ENCODE results near the gene GRK5. TPM values are rescaled to one million over a fixed set of nuclear protein-coding genes. Genes with fewer than 3 reads are reported as not detected.

Gene GRK5
- total and polyA plus RNA-seq, 3 experiments from 2014 or later: 7.7 to 13.8 (median 13.6) TPM

DNA sequence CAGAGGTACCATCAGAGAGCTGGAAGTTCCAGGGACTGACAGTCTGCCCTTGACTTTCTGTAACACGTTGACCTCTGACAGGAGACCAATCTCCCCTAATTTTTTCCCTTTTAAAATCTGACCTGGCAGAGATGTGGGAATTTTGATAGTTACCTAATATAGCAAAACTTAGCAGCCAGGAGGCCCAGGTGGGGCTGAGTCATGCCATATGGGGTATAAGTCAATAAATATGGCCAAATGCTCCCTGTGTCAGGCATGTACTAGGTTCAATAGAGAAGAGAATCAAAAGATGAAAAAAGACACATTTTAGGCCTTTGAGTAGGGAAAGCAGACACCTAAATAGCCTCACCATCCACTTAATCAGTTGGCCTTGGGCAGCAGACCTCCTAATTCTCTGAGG, 6.1 kb upstream of the GRK5 start:
- no peak overlapping the region for H3K4me3 ChIP-seq (ENCODE audit: low read length)
- POLR2A ChIA-PET: no interaction called here
- DNase-seq: no peak
- Mint-ChIP-seq H3K27ac (no peak overlapping the region), H3K4me1 (peaks cover 5 to 18% (median 6%) of the 10 kb centered on the region in 3 donors), H3K9me3 (no peaks in the 10 kb centered on the region), H3K27me3 (peaks cover 3% of the 10 kb centered on the region in 2 donors), H3K4me3 (no peak overlapping the region), H3K36me3 (no peaks in the 10 kb centered on the region)
- H3K9me3 ChIP-seq (ENCODE audit: low read length): no peaks in the 10 kb centered on the region
- H3K27me3 ChIP-seq (ENCODE audit: insufficient read depth, low read length, poor library complexity, severe bottlenecking): no peaks in the 10 kb centered on the region
- no peaks in the 10 kb centered on the region for H3K36me3 ChIP-seq (ENCODE audit: insufficient read depth, low read length)
- H3K4me1 ChIP-seq (ENCODE audit: insufficient read depth, low read length): peaks cover 6% of the 10 kb centered on the region
- CTCF ChIA-PET: no interaction called here
- H3K27ac ChIP-seq (ENCODE audit: low read depth, low read length): no peak overlapping the region

DNA sequence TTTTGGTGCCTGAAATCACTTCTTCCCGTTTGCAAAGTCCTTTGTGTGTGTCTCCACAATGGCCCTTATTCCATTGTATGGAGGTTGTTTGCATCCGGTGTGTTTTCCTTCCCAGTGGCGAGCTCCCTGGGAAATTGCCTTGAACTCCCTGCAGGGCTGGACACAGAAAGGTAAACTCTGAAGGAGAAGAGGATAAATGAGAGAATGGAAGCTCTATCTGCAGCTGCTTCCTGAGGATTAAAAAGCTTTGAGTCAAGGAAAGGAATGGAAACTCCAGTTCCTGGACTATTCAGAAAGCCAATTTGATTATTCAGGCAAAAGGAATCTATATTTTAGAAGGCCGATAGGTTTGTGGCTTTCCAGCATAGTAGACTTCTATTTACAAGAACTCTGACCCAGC, 4.4 kb upstream of the GRK5 start:
- DNase-seq: no peak
- no peaks in the 10 kb centered on the region for H3K27me3 ChIP-seq (ENCODE audit: insufficient read depth, low read length, poor library complexity, severe bottlenecking)
- H3K36me3 Mint-ChIP-seq: peaks cover 0 to 3% (median 0%) of the 10 kb centered on the region in 3 donors
- no peaks in the 10 kb centered on the region for H3K9me3 ChIP-seq (ENCODE audit: low read length)
- H3K36me3 ChIP-seq (ENCODE audit: insufficient read depth, low read length): no peaks in the 10 kb centered on the region
- no peak overlapping the region for H3K27ac ChIP-seq (ENCODE audit: low read depth, low read length)
- no peaks in the 10 kb centered on the region for H3K9me3 Mint-ChIP-seq
- H3K27me3 Mint-ChIP-seq: peaks cover 3% of the 10 kb centered on the region in 2 donors
- peaks cover 10% of the 10 kb centered on the region for H3K4me1 ChIP-seq (ENCODE audit: insufficient read depth, low read length)
- no peak overlapping the region for H3K4me3 ChIP-seq (ENCODE audit: low read length)
- ChIA-PET POLR2A (no interaction called here), CTCF (interaction anchor here (0.8 to 1.7 kb wide), 6 partner anchors 9 to 340 kb away, joined by 3 to 12 read pairs (median 3); partner anchors contain the start of gene RGS10)
- H3K4me3 Mint-ChIP-seq: peak overlapping the region in 1 of 7 donors; percentile 69
- peak overlapping the region in 1 of 8 donors; percentile 20 for H3K27ac Mint-ChIP-seq
- H3K4me1 Mint-ChIP-seq: peaks cover 6 to 19% (median 11%) of the 10 kb centered on the region in 3 donors

DNA sequence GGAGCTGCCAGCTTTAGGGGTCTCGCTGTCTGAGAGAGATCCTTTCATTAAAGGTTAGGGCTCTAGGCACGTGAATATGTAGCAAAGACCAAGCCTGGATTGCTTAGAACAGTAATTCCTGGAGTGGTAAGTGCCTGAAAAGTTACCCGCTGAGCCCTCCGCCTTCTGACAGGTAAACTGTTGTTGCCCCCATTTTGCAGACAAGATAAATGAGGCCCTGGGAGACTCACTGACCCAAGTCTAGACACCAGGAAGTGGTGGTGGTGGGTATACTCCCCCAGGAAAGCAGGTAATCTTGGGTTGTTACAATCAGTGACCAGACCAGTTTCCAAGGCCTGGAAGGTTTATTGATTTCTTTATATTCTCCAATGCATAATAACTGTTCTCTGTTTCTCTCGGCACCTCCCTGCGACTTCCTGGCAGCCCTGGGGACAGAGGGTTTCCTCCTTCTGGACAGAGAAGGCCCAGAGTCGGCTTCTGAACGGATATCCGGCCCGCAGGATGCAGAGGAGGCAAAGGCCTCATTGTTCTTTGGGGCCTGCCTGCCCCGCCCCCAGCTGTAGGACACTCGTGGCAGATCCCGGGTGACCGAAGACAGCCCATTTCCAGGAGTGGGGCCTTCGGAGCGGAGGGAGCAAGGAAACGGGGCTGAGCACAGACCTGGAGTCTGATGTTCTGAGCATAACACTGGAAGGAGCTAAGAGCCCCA, 1.3 kb upstream of the GRK5 start:
- H3K27me3 Mint-ChIP-seq: peaks cover 0 to 2% of the 10 kb centered on the region in 2 donors

DNA sequence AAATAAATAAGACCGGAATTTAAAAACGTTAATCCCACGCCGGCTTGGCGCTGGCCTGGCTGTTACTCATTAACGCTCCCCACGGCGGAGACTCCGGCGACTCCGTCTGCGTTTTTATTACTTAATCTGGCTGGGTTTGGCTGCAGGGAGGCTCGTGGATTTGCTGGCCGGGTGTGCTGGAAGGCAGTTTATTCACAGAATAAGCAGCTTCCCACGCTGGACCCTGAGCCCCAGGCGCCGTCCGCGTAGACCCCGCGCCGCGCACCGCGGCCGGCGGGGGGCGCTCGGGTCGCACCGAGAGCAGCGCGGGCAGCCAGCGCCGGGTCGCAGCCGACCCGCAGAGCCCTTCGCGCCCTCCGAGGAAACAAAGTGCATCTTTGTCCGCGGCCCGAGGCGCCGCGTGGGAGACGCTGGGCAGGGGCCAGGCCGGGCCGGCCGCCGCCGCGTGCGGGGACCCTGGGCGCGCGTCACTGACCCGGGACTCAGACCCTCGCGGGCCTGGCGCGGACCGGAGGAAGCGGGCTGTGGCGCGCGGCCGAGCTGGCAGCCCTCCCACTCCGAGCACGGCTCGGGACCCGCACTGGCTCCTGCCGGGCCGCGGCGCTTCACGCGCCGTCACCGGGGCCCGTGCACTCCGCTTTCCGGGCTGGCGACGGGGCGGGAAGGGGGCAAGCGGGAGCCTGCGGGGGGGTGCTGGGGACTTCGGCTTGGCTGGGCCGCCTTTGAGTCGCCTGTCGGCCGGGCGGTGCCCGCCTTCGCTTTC, 587 bp upstream of the GRK5 start:
- H3K4me3 ChIP-seq (ENCODE audit: low read length): peak overlapping the region; percentile 21
- peak overlapping the region; percentile 57 for H3K27ac ChIP-seq (ENCODE audit: low read depth, low read length)
- ChIA-PET CTCF (interaction anchor here (0.7 to 8.6 kb wide), 47 partner anchors 8 to 426 kb away, joined by 3 to 112 read pairs (median 5); partner anchors contain the start of genes EIF3A, PRDX3, RGS10 and SFXN4), POLR2A (interaction anchor here (0.6 to 2.3 kb wide), 18 partner anchors 42 to 666 kb away, joined by 3 to 18 read pairs (median 3); partner anchors contain the start of genes CACUL1, MCMBP, RGS10 and SFXN4)
- H3K27me3 Mint-ChIP-seq: peaks cover 0 to 2% of the 10 kb centered on the region in 2 donors
- peaks cover 29% of the 10 kb centered on the region for H3K4me1 ChIP-seq (ENCODE audit: insufficient read depth, low read length)
- H3K27me3 ChIP-seq (ENCODE audit: insufficient read depth, low read length, poor library complexity, severe bottlenecking): no peaks in the 10 kb centered on the region
- H3K27ac Mint-ChIP-seq: peak overlapping the region; percentile 93 to 99 (median 98)
- H3K4me3 Mint-ChIP-seq: peak overlapping the region; percentile 87 to 99 (median 94)
- H3K36me3 ChIP-seq (ENCODE audit: insufficient read depth, low read length): no peaks in the 10 kb centered on the region
- no peaks in the 10 kb centered on the region for H3K9me3 ChIP-seq (ENCODE audit: low read length)
- H3K9me3 Mint-ChIP-seq: no peaks in the 10 kb centered on the region
- peaks cover 34 to 44% (median 41%) of the 10 kb centered on the region in 3 donors for H3K4me1 Mint-ChIP-seq
- DNase-seq: peak; percentile 52 to 80 (median 73)
- peaks cover 0 to 6% (median 0%) of the 10 kb centered on the region in 3 donors for H3K36me3 Mint-ChIP-seq

More for the DNA sequence above, 1.3 kb upstream of the GRK5 start:
- H3K27ac ChIP-seq (ENCODE audit: low read depth, low read length): peak overlapping the region; percentile 57
- Mint-ChIP-seq H3K4me3 (peak overlapping the region; percentile 87 to 99 (median 94)), H3K27ac (peak overlapping the region; percentile 93 to 99 (median 98)), H3K36me3 (peaks cover 0 to 6% (median 0%) of the 10 kb centered on the region in 3 donors), H3K4me1 (peaks cover 26 to 37% (median 33%) of the 10 kb centered on the region in 3 donors), H3K9me3 (no peaks in the 10 kb centered on the region)
- H3K9me3 ChIP-seq (ENCODE audit: low read length): no peaks in the 10 kb centered on the region
- H3K27me3 ChIP-seq (ENCODE audit: insufficient read depth, low read length, poor library complexity, severe bottlenecking): no peaks in the 10 kb centered on the region
- peaks cover 21% of the 10 kb centered on the region for H3K4me1 ChIP-seq (ENCODE audit: insufficient read depth, low read length)
- CTCF ChIA-PET: interaction anchor here (0.7 to 8.6 kb wide), 32 partner anchors 8 to 427 kb away, joined by 3 to 112 read pairs (median 5); partner anchors contain the start of genes PRDX3, RGS10 and SFXN4
- DNase-seq: peak in 4 of 5 donors; percentile 19 to 65 (median 38)
- H3K4me3 ChIP-seq (ENCODE audit: low read length): peak overlapping the region; percentile 21
- POLR2A ChIA-PET: interaction anchor here (0.7 to 2.3 kb wide), 7 partner anchors 41 to 451 kb away, joined by 3 to 18 read pairs (median 3); partner anchors contain the start of genes CACUL1, RGS10 and SFXN4
- no peaks in the 10 kb centered on the region for H3K36me3 ChIP-seq (ENCODE audit: insufficient read depth, low read length)

DNA sequence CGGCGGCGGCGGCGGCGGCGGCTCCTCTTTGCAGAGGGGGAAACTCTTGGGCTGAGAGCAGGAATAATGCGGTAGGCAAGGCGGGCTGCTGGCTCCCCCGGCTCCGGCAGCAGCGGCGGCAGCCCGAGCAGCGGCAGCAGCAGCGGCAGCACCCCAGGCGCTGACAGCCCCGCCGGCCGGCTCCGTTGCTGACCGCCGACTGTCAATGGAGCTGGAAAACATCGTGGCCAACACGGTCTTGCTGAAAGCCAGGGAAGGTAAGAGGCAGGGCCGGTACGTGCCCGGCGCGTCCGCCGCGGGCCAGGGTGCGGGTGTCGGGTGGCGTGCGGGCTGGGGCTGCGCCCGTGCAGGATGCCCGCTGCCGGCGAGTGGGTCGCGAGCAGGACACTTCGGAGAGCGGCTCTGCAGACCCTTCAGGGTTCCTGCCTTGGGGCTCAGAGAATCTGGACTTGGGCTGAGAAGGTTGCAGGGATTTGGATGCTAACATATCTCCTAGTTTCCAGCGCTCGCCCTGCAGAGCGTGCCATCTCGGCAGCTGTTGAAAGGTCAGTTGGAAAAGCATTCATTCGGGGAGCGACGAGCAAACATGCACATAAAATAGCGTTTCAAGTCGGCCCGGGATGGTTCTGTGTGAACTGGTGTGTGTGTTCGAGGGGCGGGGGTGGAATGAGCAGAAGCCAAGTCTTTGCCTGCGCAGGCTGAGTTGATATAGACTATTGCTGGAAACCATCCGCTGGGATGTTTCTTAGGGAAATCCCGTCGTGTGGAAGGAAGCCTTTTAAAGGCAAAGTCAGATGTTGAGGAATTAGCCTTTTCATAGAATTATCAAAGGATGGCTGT, 562 bp downstream of the GRK5 start:
- peaks cover 40% of the 10 kb centered on the region for H3K4me1 ChIP-seq (ENCODE audit: insufficient read depth, low read length)
- H3K9me3 ChIP-seq (ENCODE audit: low read length): no peaks in the 10 kb centered on the region
- POLR2A ChIA-PET: interaction anchor here (0.6 to 2.3 kb wide), 10 partner anchors 43 to 665 kb away, joined by 3 to 18 read pairs (median 4); partner anchors contain the start of genes MCMBP and SFXN4
- H3K27me3 Mint-ChIP-seq: peaks cover 0 to 2% of the 10 kb centered on the region in 2 donors
- H3K9me3 Mint-ChIP-seq: no peaks in the 10 kb centered on the region
- H3K4me1 Mint-ChIP-seq: peaks cover 45 to 55% (median 52%) of the 10 kb centered on the region in 3 donors
- DNase-seq: peak in 3 of 5 donors; percentile 10 to 56 (median 12)
- peak overlapping the region; percentile 78 for H3K4me3 ChIP-seq (ENCODE audit: low read length)
- H3K36me3 Mint-ChIP-seq: peaks cover 0 to 6% (median 0%) of the 10 kb centered on the region in 3 donors
- no peaks in the 10 kb centered on the region for H3K27me3 ChIP-seq (ENCODE audit: insufficient read depth, low read length, poor library complexity, severe bottlenecking)
- peak overlapping the region; percentile 80 to 97 (median 91) for H3K27ac Mint-ChIP-seq
- CTCF ChIA-PET: interaction anchor here (0.6 to 8.6 kb wide), 33 partner anchors 10 to 384 kb away, joined by 3 to 112 read pairs (median 5); partner anchors contain the start of genes EIF3A, RGS10 and SFXN4
- H3K36me3 ChIP-seq (ENCODE audit: insufficient read depth, low read length): no peaks in the 10 kb centered on the region
- H3K4me3 Mint-ChIP-seq: peak overlapping the region; percentile 87 to 99 (median 94)
- peak overlapping the region; percentile 46 for H3K27ac ChIP-seq (ENCODE audit: low read depth, low read length)

DNA sequence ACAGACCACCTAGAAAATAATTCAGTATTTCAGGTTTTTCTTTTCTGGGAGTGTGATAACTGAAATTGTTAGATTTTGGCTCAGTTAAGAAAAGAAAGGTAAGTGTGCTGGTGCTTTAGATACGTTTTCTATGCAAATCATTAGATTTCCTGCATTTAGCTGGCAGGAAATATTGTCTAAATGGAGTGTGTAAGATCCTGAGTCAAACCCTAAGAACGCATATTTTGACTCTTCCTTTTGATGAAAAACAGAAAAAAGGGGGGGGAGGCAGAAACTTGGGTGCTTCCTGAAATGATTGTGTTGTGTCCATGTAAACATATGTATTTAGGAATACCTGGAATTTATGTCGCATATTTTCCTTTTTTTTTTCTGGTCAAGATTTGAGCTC, 1.2 kb downstream of the GRK5 start:
- peaks cover 46% of the 10 kb centered on the region for H3K4me1 ChIP-seq (ENCODE audit: insufficient read depth, low read length)
- Mint-ChIP-seq H3K27me3 (peaks cover 0 to 2% of the 10 kb centered on the region in 2 donors), H3K27ac (peak overlapping the region in 6 of 8 donors; percentile 80 to 97 (median 90)), H3K4me1 (peaks cover 48 to 59% (median 55%) of the 10 kb centered on the region in 3 donors), H3K36me3 (peaks cover 0 to 6% (median 0%) of the 10 kb centered on the region in 3 donors), H3K4me3 (peak overlapping the region; percentile 87 to 99 (median 94)), H3K9me3 (no peaks in the 10 kb centered on the region)
- ChIA-PET CTCF (interaction anchor here (1.1 to 8.6 kb wide), 13 partner anchors 10 to 335 kb away, joined by 3 to 112 read pairs (median 7); partner anchors contain the start of gene RGS10), POLR2A (interaction anchor here (0.6 to 1.6 kb wide), 3 partner anchors 50 to 98 kb away, joined by 3 to 13 read pairs (median 4); no protein-coding TSS in a partner anchor)
- H3K4me3 ChIP-seq (ENCODE audit: low read length): peak overlapping the region; percentile 78
- peak in 1 of 5 donors; percentile 10 for DNase-seq
- H3K36me3 ChIP-seq (ENCODE audit: insufficient read depth, low read length): no peaks in the 10 kb centered on the region
- no peaks in the 10 kb centered on the region for H3K27me3 ChIP-seq (ENCODE audit: insufficient read depth, low read length, poor library complexity, severe bottlenecking)
- H3K9me3 ChIP-seq (ENCODE audit: low read length): no peaks in the 10 kb centered on the region
- H3K27ac ChIP-seq (ENCODE audit: low read depth, low read length): no peak overlapping the region

Measured in CD8-positive, alpha-beta memory T cell (primary cell).